Panc1 (cell line): Measurements from ENCODE around the gene GLIPR2. TPM values are rescaled to one million over a fixed set of nuclear protein-coding genes. Genes with fewer than 3 reads are reported as not detected.

Experiments used
- ATAC-seq: fragments of 200-7000 bp; cut with Tn5 transposase; 2 replicates; pipeline ENCODE4 v1.9.1; 2020; ENCODE audit warnings: mild to moderate bottlenecking, moderate library complexity
- BruUV-seq: library from RNA; stranded (reverse); fragments of 400-500 nt; replicated peaks from 2 replicates; lab custom pipeline; 2021; lab: Mats Ljungman, UMichigan
- CTCF ChIA-PET: fragments of 300-600 bp; sonication (Branson Sonifier 250); formaldehyde crosslinking; loops from one replicate; lab custom pipeline; 2022; ENCODE audit warnings: antibody characterized with exemption; lab: Charles Lee
- POLR2A ChIA-PET: fragments of 300-600 bp; sonication (Branson Sonifier 250); formaldehyde crosslinking; loops from one replicate; lab custom pipeline; 2022; ENCODE audit warnings: antibody characterized with exemption; lab: Charles Lee
- DNase-seq: peaks from one replicate; pipeline ENCODE4 v3.0.0-alpha.2; 2010; ENCODE audit warnings: low read depth, low spot score
- H3K27ac ChIP-seq: 2 replicates; pipeline ENCODE4 v1.5.1; 2011; ENCODE audit warnings: mild to moderate bottlenecking, low read length, inconsistent platforms
- H3K27me3 ChIP-seq: fragments of 200-500 bp; sonication (Bioruptor generic); 2 replicates; pipeline ENCODE4 v1.6.0; 2014; ENCODE audit warnings: low read length, inconsistent platforms; ENCODE audit not compliant: control insufficient read depth, insufficient read depth
- H3K36me3 ChIP-seq: fragments of 200-500 bp; sonication (Bioruptor generic); 2 replicates; pipeline ENCODE4 v1.5.1; 2014; ENCODE audit warnings: inconsistent platforms, mild to moderate bottlenecking, low read length, moderate library complexity; ENCODE audit not compliant: control insufficient read depth, insufficient read depth
- H3K4me1 ChIP-seq: 2 replicates; pipeline ENCODE4 v1.5.1; 2011; ENCODE audit warnings: inconsistent platforms, mild to moderate bottlenecking, low read length, moderate library complexity; ENCODE audit not compliant: control insufficient read depth, insufficient read depth
- H3K4me3 ChIP-seq, 2 experiments: 2 replicates each; pipeline ENCODE4 v1.5.1; 2011 to 2012; ENCODE audit warnings: low read depth in 2 of 2, low read length in 2 of 2, mild to moderate bottlenecking in 2 of 2, inconsistent platforms in 1 of 2, moderate library complexity in 1 of 2
- H3K9me3 ChIP-seq: fragments of 200-500 bp; sonication (Bioruptor generic); 2 replicates; pipeline ENCODE4 v1.5.1; 2014; ENCODE audit warnings: low read depth, mild to moderate bottlenecking, inconsistent platforms, low read length, moderate library complexity; ENCODE audit not compliant: control insufficient read depth, insufficient read depth
- CTCF ChIP-seq: fragments of 450-650 bp; IDR thresholded peaks from 2 replicates; pipeline ENCODE4 v1.5.1; 2017; ENCODE audit warnings: mild to moderate bottlenecking
- POLR2AphosphoS5 ChIP-seq: IDR thresholded peaks from 2 replicates; pipeline ENCODE4 v1.6.1; 2012; ENCODE audit warnings: mild to moderate bottlenecking, low read depth, low read length, moderate library complexity
- REST ChIP-seq, 2 experiments: IDR thresholded peaks; 2 replicates each; pipeline ENCODE4 v1.6.1; 2011 to 2012; ENCODE audit warnings: low read depth in 2 of 2, control low read depth in 1 of 2, low read length in 1 of 2, mild to moderate bottlenecking in 1 of 2, moderate library complexity in 1 of 2; ENCODE audit not compliant: insufficient read depth in 1 of 2
- SIN3A ChIP-seq: IDR thresholded peaks from 2 replicates; pipeline ENCODE4 v1.6.1; 2012; ENCODE audit warnings: low read depth, mild to moderate bottlenecking, low read length, moderate library complexity, borderline replicate concordance; ENCODE audit not compliant: insufficient read depth
- TCF7L2 ChIP-seq: IDR thresholded peaks from 2 replicates; pipeline ENCODE4 v1.6.1; 2011; ENCODE audit warnings: mild to moderate bottlenecking, low read depth, low read length, inconsistent platforms
- in situ Hi-C: cut with HindIII; loops from 2 replicates; pipeline ENCODE4 v1.10.0; 2016; ENCODE audit warnings: low sequenced_read_pairs, low pct_unique_long_range_greater_than_20kb
- intact Hi-C: fragments of 100-400 bp; cut with micrococcal nuclease; formaldehyde crosslinking; loops from one replicate; pipeline ENCODE4 v1.10.0; 2022; ENCODE audit not compliant: unreplicated experiment
- total RNA-seq: library from RNA; stranded (reverse); gene quantifications from one replicate; pipeline ENCODE4 v1.2.1, GENCODE V29; 2021; ENCODE audit not compliant: unreplicated experiment

GLIPR2 gene
- total RNA-seq, 1 experiment from 2014 or later = 4.9 TPM

- Histone ChIP-seq H3K9me3 (no peaks in the 10 kb centered on the region), H3K27ac (peak overlapping the region; percentile 99), H3K27me3 (no peaks in the 10 kb centered on the region), H3K4me3 (peak overlapping the region; percentile 78 to 97), H3K4me1 (peaks cover 30% of the 10 kb centered on the region), H3K36me3 (peaks cover 8% of the 10 kb centered on the region)
- TF ChIP-seq CTCF = no peak
- TF ChIP-seq SIN3A = no peak
- no peak for TF ChIP-seq POLR2AphosphoS5
- no peak for TF ChIP-seq REST (IDR thresholded peaks at IDR 0.05; ENCODE audit: insufficient read depth in 1 of 2, low read depth in 2 of 2, low read length in 1 of 2)
- TF ChIP-seq TCF7L2 = no peak
- POLR2A ChIA-PET = interaction anchor here (0.6 to 1.8 kb wide), 9 partner anchors 8 to 551 kb away, joined by 3 to 8 read pairs (median 3); no protein-coding TSS in a partner anchor
- no peak for DNase-seq
- CTCF ChIA-PET = interaction anchor here (0.6 to 2.8 kb wide), 5 partner anchors 9 to 34 kb away, joined by 4 to 10 read pairs (median 5); no protein-coding TSS in a partner anchor
- ATAC-seq = no peak
- no TSS peak for BruUV-seq
- intact Hi-C loops (no loop called here), in situ Hi-C loops (no loop called here)
Measured at GRCh38 chr9:36191290-36191645, 54.7 kb downstream of the GLIPR2 start.

GRCh38 chr9:36191686-36192085 is 55.2 kb downstream of the GLIPR2 start:
- intact Hi-C loops (no loop called here), in situ Hi-C loops (no loop called here)
- Histone ChIP-seq H3K4me3 (peak overlapping the region; percentile 78 to 97), H3K27ac (peak overlapping the region; percentile 99), H3K9me3 (no peaks in the 10 kb centered on the region), H3K36me3 (peaks cover 8% of the 10 kb centered on the region), H3K27me3 (no peaks in the 10 kb centered on the region), H3K4me1 (peaks cover 30% of the 10 kb centered on the region)
- DNase-seq (no peak), ATAC-seq (no peak)
- no peak for TF ChIP-seq CTCF
- TF ChIP-seq TCF7L2 = no peak
- BruUV-seq = no TSS peak
- ChIA-PET POLR2A (interaction anchor here (1.8 kb wide), 1 partner anchor 27 kb away, joined by 8 read pairs; no protein-coding TSS in a partner anchor), CTCF (interaction anchor here (1.2 to 2.8 kb wide), 2 partner anchors 14 to 26 kb away, joined by 4 to 10 read pairs; no protein-coding TSS in a partner anchor)
